ENCODE measurements around the gene LIX1L.

Gene LIX1L

DNA sequence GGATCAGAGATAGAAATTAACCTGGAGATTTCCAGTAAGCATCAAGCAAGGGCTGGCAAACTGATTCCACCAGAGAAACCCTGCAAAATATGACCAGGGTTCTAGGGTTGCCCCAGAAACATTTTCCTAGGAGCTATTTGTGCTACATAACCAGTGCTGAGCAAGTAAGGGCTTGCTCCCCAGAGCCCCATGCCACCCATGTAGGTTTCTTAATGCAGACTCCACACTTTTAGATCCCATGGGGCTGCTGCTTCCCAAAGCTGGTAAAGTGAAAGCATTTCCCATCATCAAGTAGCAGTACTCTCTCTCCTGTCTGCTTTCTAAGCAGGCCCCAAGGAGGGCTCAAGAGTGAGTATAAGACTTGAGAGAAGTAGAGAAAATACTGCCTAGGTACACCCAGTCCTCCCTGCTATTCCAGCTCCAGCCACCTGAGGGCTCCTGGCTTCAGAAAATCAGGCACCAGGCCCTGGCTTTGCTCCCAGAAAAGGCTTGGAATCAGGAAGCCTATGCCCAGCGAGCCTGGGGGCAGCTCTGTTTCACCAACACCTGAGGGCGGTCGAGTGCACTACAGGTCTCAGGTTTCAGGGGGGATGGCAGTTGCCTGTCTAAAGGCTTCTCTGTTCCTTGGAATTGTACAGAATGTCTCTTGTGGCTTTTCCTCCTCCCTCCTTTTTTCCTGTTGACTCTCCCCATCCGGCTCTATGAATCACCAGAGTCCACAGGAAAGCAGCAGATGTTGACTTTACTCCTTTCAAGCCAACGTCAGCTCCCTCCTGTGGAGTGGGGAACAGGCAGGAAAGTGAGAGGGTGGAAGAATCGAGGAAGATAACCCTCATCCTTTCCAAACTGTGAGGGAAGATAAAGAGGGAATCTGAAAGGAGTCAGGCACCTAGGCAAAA, 66.0 kb downstream of the LIX1L start:
- DNase-seq, result peak; percentile 85

DNA sequence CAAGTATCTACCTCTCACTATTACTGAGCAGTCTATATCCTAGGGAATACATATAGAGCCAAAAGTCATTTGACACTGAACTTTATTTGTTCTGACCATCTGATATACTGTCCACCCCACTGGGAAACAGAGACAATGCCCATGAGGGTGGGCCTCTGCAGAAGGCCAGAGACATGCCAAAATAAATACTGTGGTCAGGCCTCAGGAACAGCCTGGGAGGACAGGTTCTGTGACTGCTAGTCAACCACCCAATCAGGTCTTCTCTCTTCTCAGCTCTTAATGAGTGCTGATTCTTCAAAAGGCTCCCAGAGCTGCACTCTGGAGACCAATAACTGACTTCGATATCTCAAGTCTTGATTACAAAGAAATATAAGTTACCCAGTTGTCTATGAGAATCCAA, 66.7 kb downstream of the LIX1L start:
- no peak for DNase-seq

DNA sequence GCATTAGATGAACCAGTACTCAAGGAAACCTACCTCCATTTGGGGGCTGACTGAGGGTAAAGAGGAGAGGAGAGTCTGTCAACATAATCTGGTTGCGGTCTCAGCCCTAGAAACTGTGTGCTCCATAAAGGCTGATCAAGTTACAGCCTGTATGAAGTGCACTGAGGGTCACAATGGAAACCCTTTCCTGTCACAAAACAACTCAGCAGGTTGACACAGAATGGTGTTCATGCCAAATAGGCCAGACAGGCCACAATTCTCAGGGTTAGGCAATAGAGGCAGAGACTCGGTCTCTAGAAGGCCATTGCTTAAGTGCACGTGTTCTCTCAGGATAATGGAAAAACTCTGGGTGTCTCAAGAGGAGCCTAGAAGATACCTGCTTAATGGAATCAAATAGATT, 68.1 kb downstream of the LIX1L start:
- DNase-seq, result no peak

DNA sequence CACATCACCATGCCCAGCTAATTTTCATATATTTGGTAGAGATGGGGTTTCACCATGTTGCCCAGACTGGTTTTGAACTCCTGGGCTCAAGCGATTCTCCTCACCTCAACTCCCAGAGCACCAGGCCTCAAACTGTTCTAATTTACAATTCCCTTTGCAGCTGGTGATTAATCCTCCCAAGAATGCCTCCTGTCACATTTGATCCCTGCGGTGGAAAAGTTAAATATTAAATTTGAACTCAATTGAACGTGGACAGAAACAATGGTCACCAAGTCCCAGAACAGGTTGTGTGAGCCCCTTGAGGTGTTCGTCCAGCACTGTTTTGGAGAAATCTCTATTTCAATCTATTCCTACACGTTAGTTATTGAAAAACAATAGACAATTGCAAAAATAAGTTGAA, 70.2 kb downstream of the LIX1L start:
- DNase-seq, result no peak

- DNase-seq, result no peak
These were observed 71.0 kb downstream of the LIX1L start for GRCh38 chr1:145886816-145887215.

DNA sequence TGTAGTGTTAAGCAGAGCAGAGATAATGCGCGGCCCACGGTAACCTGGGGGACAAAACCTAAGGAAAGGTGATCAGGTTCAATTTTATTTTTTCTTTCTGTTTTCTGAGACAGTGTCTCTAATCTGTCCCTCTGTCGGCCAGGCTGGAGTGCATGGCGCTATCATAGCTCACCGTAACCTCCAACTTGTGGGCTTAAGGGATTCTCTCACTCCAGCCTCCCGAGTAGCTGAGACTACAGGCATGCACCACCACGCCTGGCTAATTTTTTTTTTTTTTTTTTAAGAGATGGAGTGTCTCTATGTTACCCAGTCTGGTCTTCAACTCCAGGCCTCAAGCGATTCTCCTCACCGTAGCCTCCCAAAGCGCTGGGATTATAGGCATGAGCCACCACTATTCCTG, 71.4 kb downstream of the LIX1L start:
- no peak for DNase-seq

GRCh38 chr1:145885738-145886287, 72.0 kb downstream of the LIX1L start, which contains the start of gene ANKRD35:
Gene ANKRD35 (minus strand): TSS chr1:145885866. CDS start chr1:145885758, 108 bp downstream.
- no peak for DNase-seq

DNA sequence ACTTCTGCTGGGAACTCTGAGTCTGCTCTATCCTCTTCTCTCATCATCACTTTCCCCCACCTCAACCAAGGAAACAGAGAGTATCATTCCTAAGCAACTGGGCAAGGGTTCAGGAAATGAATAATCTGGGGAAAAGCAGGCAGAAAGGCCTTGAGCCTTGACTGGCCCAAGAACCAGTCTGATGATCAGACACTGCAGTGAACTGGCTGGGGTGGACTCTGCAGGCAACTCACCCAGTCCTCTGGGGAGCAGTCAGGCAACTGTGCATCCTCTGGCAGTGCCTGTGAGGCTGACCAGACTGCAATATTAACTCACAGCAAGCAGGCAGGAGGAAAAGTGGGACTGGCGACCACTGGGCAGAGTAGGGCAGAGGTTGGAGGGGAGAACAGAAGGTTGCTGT, 73.1 kb downstream of the LIX1L start:
- DNase-seq, result no peak

Measured in NCI-H1417 treated with DMSO at 0.1 percent for 48 hours (cell line).